HG03139 (cell line): ENCODE results near the gene MIGA2.

Experiments used
- ATAC-seq: cut with Tn5 transposase; IDR thresholded peaks from one replicate; pipeline ENCODE4 v1.9.1; 2021; ENCODE audit not compliant: unreplicated experiment

Gene MIGA2

DNA sequence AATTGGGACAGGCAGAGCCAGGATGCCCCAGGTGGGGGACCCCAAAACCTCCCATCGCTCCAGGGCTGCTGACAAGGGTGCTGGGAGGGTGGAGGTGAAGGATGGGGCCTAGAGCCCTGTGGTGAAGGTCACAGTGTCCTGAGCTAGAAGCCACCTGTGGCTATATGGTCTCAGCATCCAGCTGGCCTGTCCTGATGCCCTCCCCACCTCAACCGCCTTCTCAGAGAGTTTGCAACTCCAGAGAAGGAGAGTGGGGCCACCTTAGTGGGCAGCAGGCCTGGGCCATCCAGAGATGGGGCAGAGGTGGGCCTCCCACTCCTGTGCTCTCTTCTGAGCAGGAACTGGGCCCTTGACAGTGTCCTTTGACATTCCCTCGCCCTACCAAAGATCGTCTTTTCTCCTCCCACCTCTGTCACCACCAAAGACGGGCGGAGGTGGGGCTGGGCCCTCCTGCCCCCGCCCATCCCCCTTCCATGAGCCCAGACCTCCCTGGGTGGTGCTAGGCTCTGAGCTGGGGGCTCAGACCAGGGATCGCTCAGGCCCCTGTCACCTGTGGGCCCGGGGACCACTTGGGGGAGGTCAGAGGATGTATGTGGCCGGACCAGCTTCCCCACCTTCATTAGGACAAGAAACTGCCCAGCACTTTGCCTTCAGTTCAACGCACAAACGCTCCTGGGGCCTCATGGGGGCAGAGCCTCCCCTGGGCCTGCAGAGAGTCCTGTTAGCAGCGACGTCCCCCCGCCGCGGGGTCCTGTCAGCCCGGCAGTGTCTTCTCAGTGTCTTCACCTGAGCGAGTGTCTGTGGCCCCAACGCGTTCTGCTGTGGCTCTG, 34.5 kb downstream of the MIGA2 start:
- no peak for ATAC-seq

DNA sequence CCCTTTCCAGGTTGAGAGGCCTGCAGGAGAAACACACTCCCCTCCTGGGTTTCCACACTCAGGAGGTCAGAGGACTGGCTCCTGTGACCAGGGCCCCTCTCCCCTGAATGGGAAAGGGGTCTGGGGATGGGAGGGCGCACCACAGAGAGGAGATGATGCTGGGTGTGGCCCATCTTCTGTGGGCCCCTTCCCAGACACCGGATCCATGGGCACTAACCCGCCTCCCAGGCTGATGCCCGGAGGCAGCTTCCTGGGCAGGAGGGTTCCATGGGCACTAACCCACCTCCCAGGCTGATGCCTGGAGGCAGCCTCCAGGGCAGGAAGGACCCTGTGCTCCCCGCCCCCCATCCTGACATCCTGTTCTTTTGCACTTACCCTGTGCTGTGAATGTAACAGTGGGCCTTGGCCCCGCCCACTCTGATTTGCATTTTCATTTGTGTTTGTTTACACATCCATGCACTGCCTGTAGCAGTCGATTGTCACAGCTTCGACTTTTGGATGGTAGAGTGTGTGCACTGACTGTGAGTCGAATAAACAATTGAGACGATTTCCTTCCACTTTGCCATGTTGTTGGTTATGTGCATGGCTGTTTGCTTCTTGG, 35.2 kb downstream of the MIGA2 start:
- no peak for ATAC-seq

GRCh38 chr9:129072171-129072570, 35.7 kb downstream of the MIGA2 start:
- no peak for ATAC-seq

DNA sequence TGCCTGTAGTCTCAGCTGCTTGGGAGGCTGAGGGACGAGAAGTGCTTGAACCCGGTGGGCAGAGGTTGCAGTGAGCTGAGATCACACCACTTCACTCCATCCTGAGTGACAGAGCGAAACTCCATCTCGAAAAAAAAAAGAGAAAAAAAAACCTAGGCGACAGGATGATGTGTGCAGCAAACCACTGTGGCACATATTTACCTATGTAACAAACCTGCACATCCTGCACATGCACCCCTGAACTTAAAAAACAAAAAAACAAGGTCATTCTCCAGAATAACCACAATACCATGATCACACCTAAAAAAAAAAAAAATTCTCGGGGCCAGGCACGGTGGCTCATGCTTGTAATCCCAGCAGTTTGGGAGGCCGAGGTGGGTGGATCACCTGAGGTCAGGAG, 37.0 kb downstream of the MIGA2 start:
- no peak for ATAC-seq

DNA sequence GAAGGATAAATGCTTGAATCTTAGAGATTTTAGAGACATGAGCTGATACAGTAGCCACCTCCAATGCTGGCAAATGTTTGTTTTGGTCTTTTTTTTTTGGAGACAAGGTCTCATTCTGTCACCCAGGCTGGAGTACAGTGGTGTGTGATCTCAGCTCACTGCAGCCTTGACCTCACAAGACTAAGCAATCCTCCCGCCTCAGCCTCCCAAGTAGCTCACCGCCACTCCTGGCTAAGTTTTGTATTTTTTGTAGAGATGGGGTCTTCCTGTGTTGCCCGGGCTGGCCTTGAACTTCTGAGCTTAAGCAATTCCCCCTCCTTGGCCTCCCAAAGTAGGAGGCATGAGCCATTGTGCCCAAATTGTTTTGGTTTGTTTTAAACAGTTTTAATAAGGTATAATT, 37.7 kb downstream of the MIGA2 start:
- no peak for ATAC-seq

DNA sequence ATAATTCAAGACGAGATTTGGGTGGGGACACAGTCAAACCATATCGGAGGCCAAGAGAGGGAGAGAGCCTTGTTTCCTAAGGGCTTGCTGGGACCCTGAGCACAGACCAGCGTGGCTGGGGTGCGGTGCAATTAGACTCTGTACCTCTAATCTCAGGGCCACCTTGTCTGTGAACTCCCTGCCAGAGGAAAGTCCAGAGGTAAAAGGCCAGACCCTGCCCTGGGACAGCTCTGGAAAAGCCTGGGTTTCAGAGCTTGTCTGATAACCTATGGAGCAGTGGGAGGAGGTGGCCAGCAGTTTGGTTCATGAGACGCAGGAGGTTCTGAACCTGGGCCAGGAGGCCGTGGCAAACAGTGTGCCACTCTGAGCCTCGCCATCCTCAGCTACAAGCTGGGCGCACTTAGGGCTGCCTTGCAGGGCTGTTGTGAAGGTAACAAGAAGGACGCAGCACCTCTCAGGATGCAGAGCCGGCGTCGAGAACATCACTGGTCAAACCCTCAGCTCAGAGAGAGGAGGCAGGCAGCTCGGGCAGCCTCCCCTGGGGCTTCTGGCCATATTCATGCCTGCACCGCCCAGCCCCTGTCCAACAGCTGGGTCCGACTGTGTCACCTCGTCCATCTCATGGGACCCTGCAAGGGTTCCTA, 39.7 kb downstream of the MIGA2 start:
- ATAC-seq: no peak

DNA sequence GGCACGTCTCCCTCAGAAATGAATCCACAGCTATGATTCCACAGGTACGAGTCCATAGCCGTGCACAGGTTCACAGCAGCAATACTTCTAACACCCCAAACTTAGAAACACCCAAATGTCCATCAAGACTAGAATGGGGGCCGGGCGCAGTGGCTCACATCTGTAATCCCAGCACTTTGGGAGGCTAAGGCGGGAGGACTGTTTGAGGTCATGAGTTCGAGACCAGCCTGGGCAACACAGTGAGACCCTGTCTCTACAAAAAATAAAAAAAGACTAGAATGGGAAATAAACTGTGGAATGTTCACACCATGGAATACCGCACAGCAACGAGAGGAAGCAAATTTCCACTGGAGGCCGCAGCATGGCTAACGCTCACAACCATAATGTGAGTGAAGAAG, 40.2 kb downstream of the MIGA2 start:
- no peak for ATAC-seq

- ATAC-seq: no peak
These were observed 40.8 kb downstream of the MIGA2 start for GRCh38 chr9:129077236-129077635.

DNA sequence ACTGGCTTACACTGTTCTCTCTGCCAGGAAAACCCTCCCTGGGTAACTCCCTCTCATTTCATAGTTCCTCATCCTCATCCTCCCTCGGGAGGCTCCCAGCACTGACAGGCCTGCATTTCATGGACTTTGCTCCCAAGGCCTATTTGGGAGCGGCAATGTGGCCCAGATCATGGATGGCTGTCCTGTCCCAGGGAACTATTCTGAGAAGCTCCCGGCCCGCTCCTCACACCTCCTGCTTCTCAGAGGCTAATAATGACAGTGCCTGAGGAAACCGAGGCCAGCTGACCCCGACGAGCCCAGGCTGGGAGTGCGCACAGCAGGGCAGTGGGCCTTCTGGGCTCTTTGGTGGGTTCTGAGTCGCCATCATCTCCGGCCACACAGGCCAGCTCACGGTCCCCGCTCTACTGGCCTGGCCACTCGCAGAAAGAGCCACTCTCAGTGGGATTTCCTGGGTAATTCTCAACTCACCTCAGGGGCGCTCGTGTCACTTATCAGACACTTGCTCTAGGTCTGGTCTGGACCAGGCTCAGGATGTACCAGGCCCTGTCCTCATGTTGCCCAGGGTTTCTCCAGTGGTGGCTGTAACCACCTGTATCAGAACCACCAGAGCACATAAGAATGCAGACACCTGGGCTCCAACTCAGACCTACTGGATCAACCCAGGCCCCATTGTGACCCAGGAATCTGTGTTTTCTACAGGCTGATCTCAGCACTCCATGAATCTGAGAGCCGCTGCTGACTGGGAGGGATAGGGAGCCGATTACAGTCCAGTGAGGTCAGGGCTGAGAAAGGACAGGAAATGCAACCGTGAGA, 42.5 kb downstream of the MIGA2 start:
- ATAC-seq: no peak

- ATAC-seq: no peak
These were observed 43.4 kb downstream of the MIGA2 start for GRCh38 chr9:129079829-129080228.

- no peak for ATAC-seq
These were observed 43.8 kb downstream of the MIGA2 start for GRCh38 chr9:129080298-129080600.

DNA sequence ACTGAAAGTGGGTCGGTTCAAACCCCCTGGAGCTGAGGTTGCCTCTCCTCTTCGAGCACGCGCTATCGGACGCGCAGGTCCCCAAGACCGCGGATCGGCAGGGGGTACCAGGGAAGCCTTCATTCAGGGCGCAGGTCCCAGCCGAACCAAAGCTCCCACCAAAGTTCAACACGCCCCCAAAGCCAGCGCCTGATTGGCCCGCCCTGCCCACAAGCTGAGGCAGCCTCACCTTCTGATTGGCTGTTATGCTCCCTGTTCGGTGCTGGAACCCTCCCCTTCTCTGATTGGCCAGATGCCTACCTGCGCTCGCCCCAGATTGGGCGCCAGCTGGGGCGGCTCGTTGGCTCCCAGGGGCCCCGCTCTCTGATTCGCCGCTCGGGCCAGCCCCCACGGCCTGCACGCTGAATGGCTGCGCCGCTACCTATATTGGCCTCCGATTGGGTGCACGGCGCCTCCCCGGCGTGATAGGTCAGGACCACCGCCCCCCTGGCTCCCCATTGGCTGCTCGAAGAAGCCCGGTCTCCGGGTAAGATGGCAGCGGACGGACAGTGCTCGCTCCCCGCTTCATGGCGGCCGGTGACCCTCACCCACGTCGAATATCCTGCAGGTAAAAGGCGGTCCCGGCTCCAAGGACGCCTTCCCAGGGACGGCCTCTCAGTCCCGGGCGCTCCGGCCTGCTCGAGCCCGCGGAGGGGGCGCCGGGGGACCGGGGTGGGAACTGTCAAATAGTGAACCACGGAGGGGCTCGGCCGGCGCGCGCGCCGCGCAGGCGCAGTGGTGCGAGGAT, 44.4 kb downstream of the MIGA2 start, which contains the start of gene DOLPP1:
Gene DOLPP1, plus strand, starts transcription at position 511 of the 787 bp plus-strand sequence. Its CDS starts 21 bp downstream, at position 532.
- peak; percentile 88 for ATAC-seq

DNA sequence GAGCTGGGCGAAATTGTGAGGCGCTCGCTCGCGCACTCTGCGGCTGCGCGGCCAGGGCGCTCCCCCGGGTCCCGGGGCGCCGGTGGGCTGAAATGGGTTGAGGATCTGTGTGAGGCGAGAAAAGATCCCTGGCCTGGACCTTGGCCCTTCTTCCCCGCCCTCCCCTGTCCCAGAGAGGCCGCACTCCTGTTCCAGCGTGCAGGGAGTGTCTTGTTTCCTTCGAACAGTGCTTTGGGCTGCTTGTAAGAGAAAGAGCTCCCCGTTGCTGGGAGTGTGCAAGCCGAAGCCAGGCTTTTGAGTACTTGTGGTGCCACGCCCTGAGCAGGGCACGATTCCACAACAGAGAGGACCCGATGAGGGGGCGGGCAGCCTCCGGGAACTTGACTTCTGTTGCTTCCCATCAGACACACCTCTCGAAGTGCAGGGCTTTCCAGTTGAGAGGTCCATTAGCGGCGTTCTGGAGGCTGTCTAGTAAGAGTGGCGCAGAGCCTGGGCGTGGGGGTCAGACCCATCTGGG, 45.0 kb downstream of the MIGA2 start:
- ATAC-seq: no peak

- ATAC-seq: no peak
These were observed 47.7 kb downstream of the MIGA2 start for GRCh38 chr9:129084087-129084486.

GRCh38 chr9:129089246-129089645, 52.8 kb downstream of the MIGA2 start:
- no peak for ATAC-seq

GRCh38 chr9:129093602-129094386, 57.4 kb downstream of the MIGA2 start:
- ATAC-seq: no peak

DNA sequence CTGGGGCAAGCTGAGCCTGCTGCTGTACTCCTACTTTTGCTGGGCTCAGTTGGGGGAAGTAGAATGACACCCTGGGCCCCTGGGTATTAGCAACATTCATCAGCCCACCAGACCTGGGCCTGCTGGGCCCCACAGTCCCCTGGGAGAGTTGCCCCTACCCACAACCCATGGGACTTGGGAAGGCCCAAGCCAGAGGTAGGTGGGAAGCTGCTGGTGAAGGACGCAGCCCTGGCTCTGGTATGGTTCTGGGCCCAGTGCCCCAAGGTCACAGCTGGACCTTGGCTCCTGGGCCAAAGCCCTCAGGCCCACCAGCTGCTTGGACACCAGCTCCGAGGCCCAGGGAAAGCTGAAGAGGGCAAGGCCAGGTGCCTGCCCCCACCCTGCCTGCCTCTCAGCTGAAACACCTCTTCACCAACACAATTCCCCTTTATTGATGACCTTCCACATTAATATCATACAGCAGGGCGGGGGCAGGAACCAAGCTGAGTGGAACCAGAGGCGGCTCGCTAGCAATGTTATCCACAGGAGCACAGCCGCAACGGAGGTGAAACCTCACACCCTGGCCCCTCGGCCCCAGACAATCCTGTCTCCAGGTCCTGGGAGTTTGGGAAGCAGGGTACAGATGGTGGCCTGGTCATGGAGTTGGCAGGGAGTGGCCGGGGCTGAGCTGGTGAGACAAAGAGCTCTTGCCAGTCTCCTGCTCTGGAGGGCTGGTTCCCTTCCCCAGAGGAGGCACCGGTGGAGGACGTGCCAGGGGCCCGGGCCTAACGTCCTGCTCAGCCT, 58.2 kb downstream of the MIGA2 start:
- no peak for ATAC-seq

- no peak for ATAC-seq
These were observed 58.8 kb downstream of the MIGA2 start for GRCh38 chr9:129095170-129095667.

GRCh38 chr9:129095908-129096307, 59.5 kb downstream of the MIGA2 start:
- no peak for ATAC-seq
